ENCODE measurements around the gene NFASC.

Gene NFASC

GRCh38 chr1:204992201-204992997 is 121.7 kb downstream of the NFASC start:
- Histone ChIP-seq H3K4me1 (ENCODE audit: low read length) (no peaks in the 10 kb centered on the region), H3K9me2 (replicated peaks; ENCODE audit: insufficient read depth, low read length) (no peaks in the 10 kb centered on the region), H3F3A (ENCODE audit: insufficient read depth, low read length) (no peaks in the 10 kb centered on the region), H3K27ac (ENCODE audit: low read length) (no peak overlapping the region), H3K27me3 (replicated peaks; ENCODE audit: insufficient read depth, low read length) (peaks cover 88% of the 10 kb centered on the region), H3K79me2 (ENCODE audit: low read length) (no peaks in the 10 kb centered on the region), H2AFZ (ENCODE audit: low read length) (no peak overlapping the region), H3K4me3 (ENCODE audit: low read length) (no peak overlapping the region), H3K9me3 (replicated peaks; ENCODE audit: insufficient read depth, low read length) (no peaks in the 10 kb centered on the region), H3K9ac (ENCODE audit: low read length) (no peak overlapping the region), H3K36me3 (replicated peaks; ENCODE audit: insufficient read depth, low read length) (no peaks in the 10 kb centered on the region), H4K20me1 (ENCODE audit: insufficient read depth, low read length) (no peaks in the 10 kb centered on the region), H3K4me2 (ENCODE audit: low read depth, low read length) (no peak overlapping the region)
- TF ChIP-seq CTCF (IDR thresholded peaks at IDR 0.05; ENCODE audit: low read length): no peak
- no peak for TF ChIP-seq EZH2phosphoT487 (IDR thresholded peaks at IDR 0.05; ENCODE audit: low read length)
- TF ChIP-seq EZH2 (optimal IDR thresholded peaks at IDR 0.05; ENCODE audit: low read depth, low read length): no peak
- no peak for DNase-seq

- H3K4me2 ChIP-seq (ENCODE audit: low read depth, low read length): no peak overlapping the region
- H3K27me3 ChIP-seq (replicated peaks; ENCODE audit: insufficient read depth, low read length): peaks cover 88% of the 10 kb centered on the region
- H3F3A ChIP-seq (ENCODE audit: insufficient read depth, low read length): no peaks in the 10 kb centered on the region
These were observed 122.3 kb downstream of the NFASC start for GRCh38 chr1:204992998-204993314.

GRCh38 chr1:204994086-204994862 is 123.6 kb downstream of the NFASC start:
- DNase-seq: no peak
- Histone ChIP-seq H3K4me1 (ENCODE audit: low read length) (no peaks in the 10 kb centered on the region), H3K27ac (ENCODE audit: low read length) (no peak overlapping the region), H3K4me3 (ENCODE audit: low read length) (no peak overlapping the region), H3F3A (ENCODE audit: insufficient read depth, low read length) (no peaks in the 10 kb centered on the region), H4K20me1 (ENCODE audit: insufficient read depth, low read length) (no peaks in the 10 kb centered on the region), H3K27me3 (replicated peaks; ENCODE audit: insufficient read depth, low read length) (peaks cover 89% of the 10 kb centered on the region), H3K9me2 (replicated peaks; ENCODE audit: insufficient read depth, low read length) (no peaks in the 10 kb centered on the region), H3K36me3 (replicated peaks; ENCODE audit: insufficient read depth, low read length) (no peaks in the 10 kb centered on the region), H3K4me2 (ENCODE audit: low read depth, low read length) (no peak overlapping the region), H3K9me3 (replicated peaks; ENCODE audit: insufficient read depth, low read length) (no peaks in the 10 kb centered on the region), H3K9ac (ENCODE audit: low read length) (no peak overlapping the region), H2AFZ (ENCODE audit: low read length) (no peak overlapping the region), H3K79me2 (ENCODE audit: low read length) (no peaks in the 10 kb centered on the region)
- TF ChIP-seq EZH2phosphoT487 (IDR thresholded peaks at IDR 0.05; ENCODE audit: low read length) (no peak), CTCF (IDR thresholded peaks at IDR 0.05; ENCODE audit: low read length) (no peak), EZH2 (optimal IDR thresholded peaks at IDR 0.05; ENCODE audit: low read depth, low read length) (no peak)

More at GRCh38 chr1:204992998-204993314, 122.3 kb downstream of the NFASC start:
- Histone ChIP-seq H3K27ac (ENCODE audit: low read length) (no peak overlapping the region), H4K20me1 (ENCODE audit: insufficient read depth, low read length) (no peaks in the 10 kb centered on the region), H3K9me3 (replicated peaks; ENCODE audit: insufficient read depth, low read length) (no peaks in the 10 kb centered on the region), H2AFZ (ENCODE audit: low read length) (no peak overlapping the region), H3K9me2 (replicated peaks; ENCODE audit: insufficient read depth, low read length) (no peaks in the 10 kb centered on the region), H3K79me2 (ENCODE audit: low read length) (no peaks in the 10 kb centered on the region), H3K4me3 (ENCODE audit: low read length) (no peak overlapping the region), H3K9ac (ENCODE audit: low read length) (no peak overlapping the region), H3K36me3 (replicated peaks; ENCODE audit: insufficient read depth, low read length) (no peaks in the 10 kb centered on the region), H3K4me1 (ENCODE audit: low read length) (no peaks in the 10 kb centered on the region)
- no peak for DNase-seq
- no peak for TF ChIP-seq EZH2 (optimal IDR thresholded peaks at IDR 0.05; ENCODE audit: low read depth, low read length)
- TF ChIP-seq CTCF (IDR thresholded peaks at IDR 0.05; ENCODE audit: low read length): no peak
- no peak for TF ChIP-seq EZH2phosphoT487 (IDR thresholded peaks at IDR 0.05; ENCODE audit: low read length)

Measured in MM.1S (cell line).